HepG2 (cell line): Measurements from ENCODE around the gene PPM1K. TPM values are rescaled to one million over a fixed set of nuclear protein-coding genes. Genes with fewer than 3 reads are reported as not detected.

Experiments used
- CBFB ChIP-seq: sonication (generic); formaldehyde crosslinking; IDR thresholded peaks from 2 replicates; pipeline ENCODE4 v1.4.0; 2020; ENCODE audit warnings: missing genetic modification reagents
- FOXP1 ChIP-seq, 2 experiments: fragments of 450-650 bp in 1 of 2; IDR thresholded peaks; 2 replicates each; pipeline ENCODE4 v1.6.1; 2017 to 2018; ENCODE audit warnings: antibody characterized with exemption in 1 of 2
- HNRNPLL ChIP-seq: fragments of 200-400 bp; formaldehyde crosslinking; IDR thresholded peaks from 2 replicates; pipeline ENCODE4 v1.6.1; 2017; ENCODE audit warnings: mild to moderate bottlenecking, low read depth, low read length; ENCODE audit not compliant: poor library complexity, severe bottlenecking
- HOMEZ ChIP-seq: IDR thresholded peaks from 2 replicates; pipeline ENCODE4 v1.6.1; 2016; ENCODE audit warnings: low read depth
- IKZF5 ChIP-seq: IDR thresholded peaks from 2 replicates; pipeline ENCODE4 v1.6.1; 2018; ENCODE audit warnings: missing genetic modification reagents, mild to moderate bottlenecking, missing compliant biosample characterization
- IRX3 ChIP-seq: sonication (generic); formaldehyde crosslinking; IDR thresholded peaks from 2 replicates; pipeline ENCODE4 v1.8.1; 2023; ENCODE audit warnings: mild to moderate bottlenecking, low read depth, missing genetic modification reagents, borderline replicate concordance
- MAZ ChIP-seq, 2 experiments: sonication (generic) in 1 of 2; formaldehyde crosslinking in 1 of 2; IDR thresholded peaks; 2 replicates each; pipeline versions ENCODE4 v1.5.0 to v1.6.1; 2012 to 2020; ENCODE audit warnings: low read depth in 2 of 2, mild to moderate bottlenecking in 2 of 2, borderline replicate concordance in 1 of 2, improper control_type of control experiment in 1 of 2, low read length in 1 of 2, missing genetic modification reagents in 1 of 2, moderate library complexity in 1 of 2
- NFIC ChIP-seq: IDR thresholded peaks from 2 replicates; pipeline ENCODE4 v1.6.1; 2012; ENCODE audit warnings: mild to moderate bottlenecking, low read length, inconsistent platforms
- POGK ChIP-seq: sonication (generic); formaldehyde crosslinking; conservative IDR thresholded peaks from 2 replicates; pipeline ENCODE4 v1.8.0; 2022; ENCODE audit warnings: mild to moderate bottlenecking, moderate library complexity, missing genetic modification reagents
- RBFOX2 ChIP-seq: fragments of 200-400 bp; formaldehyde crosslinking; IDR thresholded peaks from 2 replicates; pipeline ENCODE4 v1.6.1; 2017; ENCODE audit warnings: low read depth, mild to moderate bottlenecking, low read length
- RXRA ChIP-seq: sonication (generic); formaldehyde crosslinking; IDR thresholded peaks from 2 replicates; pipeline ENCODE4 v1.5.1; 2020; ENCODE audit warnings: missing genetic modification reagents
- STAG1 ChIP-seq: sonication (generic); formaldehyde crosslinking; IDR thresholded peaks from 2 replicates; pipeline ENCODE4 v1.4.0; 2020; ENCODE audit warnings: missing genetic modification reagents
- ZBTB7A ChIP-seq: sonication (generic); formaldehyde crosslinking; IDR thresholded peaks from 2 replicates; pipeline ENCODE4 v1.8.0; 2022; ENCODE audit warnings: mild to moderate bottlenecking, missing genetic modification reagents
- ZFP90 ChIP-seq: sonication (generic); formaldehyde crosslinking; IDR thresholded peaks from 2 replicates; pipeline ENCODE4 v1.8.0; 2022; ENCODE audit warnings: missing genetic modification reagents, mild to moderate bottlenecking, inconsistent platforms, borderline replicate concordance
- ZNF18 ChIP-seq: sonication (generic); formaldehyde crosslinking; IDR thresholded peaks from 2 replicates; pipeline ENCODE4 v1.8.0; 2022; ENCODE audit warnings: mild to moderate bottlenecking, missing genetic modification reagents; ENCODE audit not compliant: insufficient replicate concordance
- ZNF292 ChIP-seq: sonication (generic); formaldehyde crosslinking; IDR thresholded peaks from 2 replicates; pipeline ENCODE4 v1.8.1; 2022; ENCODE audit warnings: mild to moderate bottlenecking, low read depth, missing genetic modification reagents, borderline replicate concordance
- ZNF547 ChIP-seq: sonication (generic); formaldehyde crosslinking; IDR thresholded peaks from 2 replicates; pipeline ENCODE4 v1.5.1; 2020; ENCODE audit warnings: mild to moderate bottlenecking, missing genetic modification reagents
- ZNF569 ChIP-seq: sonication (generic); formaldehyde crosslinking; IDR thresholded peaks from 2 replicates; pipeline ENCODE4 v1.5.0; 2020; ENCODE audit warnings: mild to moderate bottlenecking, missing genetic modification reagents, moderate library complexity, borderline replicate concordance
- ZNF570 ChIP-seq: sonication (generic); formaldehyde crosslinking; IDR thresholded peaks from 2 replicates; pipeline ENCODE4 v1.4.0; 2020; ENCODE audit warnings: mild to moderate bottlenecking, missing genetic modification reagents, borderline replicate concordance
- ZNF678 ChIP-seq: sonication (generic); formaldehyde crosslinking; IDR thresholded peaks from 2 replicates; pipeline ENCODE4 v1.4.0; 2020; ENCODE audit warnings: mild to moderate bottlenecking, missing genetic modification reagents
- ZNF792 ChIP-seq: IDR thresholded peaks from 2 replicates; pipeline ENCODE4 v1.6.1; 2016
- polyA plus RNA-seq, 8 experiments: library from polyadenylated mRNA; depleted of rRNA in 3 of 8; stranded (reverse) in 7 of 8; unstranded in 1 of 8; fragments of >200 nt; fragmentation: Illumina TruSeq in 4 of 8; extraction: Trizol in 4 of 8; gene quantifications; 2 replicates each; pipeline versions ENCODE4 v1.2.1 to v1.2.3, GENCODE V29; 2011 to 2016; ENCODE audit warnings: low read depth in 4 of 8, missing spikeins in 1 of 8, mixed read lengths in 1 of 8; ENCODE audit not compliant: insufficient read depth in 1 of 8
- total RNA-seq, 5 experiments: library from RNA; depleted of rRNA; stranded (reverse); fragments of >200 nt; fragmentation: Illumina TruSeq; extraction: Trizol; gene quantifications; 2 replicates each; pipeline ENCODE4 v1.2.3, GENCODE V29; 2016; ENCODE audit warnings: low read depth in 1 of 5

PPM1K gene
- total and polyA plus RNA-seq, 2 of the 13 experiments (the other 11 are each of a cell fraction or from before 2014, with no cell fraction given), result 11.9 to 17.8 TPM

- TF ChIP-seq ZNF570 (CRISPR knock-in tag) (no peak), POGK (peak; percentile 59; the same call in 1 of the 2 replicates), ZNF547 (0 out of 2 replicates have a peak, but pooled peaks have one; percentile 14), CBFB (0 out of 2 replicates have a peak, but pooled peaks have one; percentile 42), FOXP1 (IDR thresholded peaks at IDR 0.05) (no peak), FOXP1 (CRISPR knock-in tag; IDR thresholded peaks at IDR 0.05) (peak; percentile 71; the same call in 1 of the 2 replicates), IRX3 (CRISPR knock-in tag) (no peak), RBFOX2 (no peak), RXRA (CRISPR knock-in tag) (peak; percentile 76; the same call in 1 of the 2 replicates), NFIC (peak; percentile 67), ZNF292 (CRISPR knock-in tag) (peak; percentile 57; the same call in 1 of the 2 replicates), ZNF678 (CRISPR knock-in tag) (no peak), STAG1 (CRISPR knock-in tag) (peak; percentile 21; the same call in 1 of the 2 replicates), ZNF569 (CRISPR knock-in tag) (no peak), IKZF5 (CRISPR knock-in tag) (peak; percentile 51; the same call in 1 of the 2 replicates), ZBTB7A (CRISPR knock-in tag) (peak; percentile 24; the same call in 1 of the 2 replicates), MAZ (IDR thresholded peaks at IDR 0.05; ENCODE audit: borderline replicate concordance, low read depth, low read length) (no peak), MAZ (CRISPR knock-in tag; IDR thresholded peaks at IDR 0.05; ENCODE audit: low read depth) (no peak), HOMEZ (CRISPR knock-in tag) (peak; percentile 60; the same call in 1 of the 2 replicates), ZNF18 (CRISPR knock-in tag) (peak; percentile 43), ZFP90 (peak; percentile 52; the same call in 1 of the 2 replicates), HNRNPLL (no peak), ZNF792 (CRISPR knock-in tag) (peak; percentile 47; the same call in 1 of the 2 replicates)
Observed at GRCh38 chr4:88216395-88216794, 68.0 kb downstream of the PPM1K start (continued).
